Large intestine (tissue), 3 donors: Measurements from ENCODE around the gene MOV10L1. TPM values are rescaled to one million over a fixed set of nuclear protein-coding genes. Genes with fewer than 3 reads are reported as not detected.
A peak's percentile ranks its signal among the peaks of the same experiment; 100 is the strongest.
"Not testable (repeated sequence)": the region's sequence is repeated elsewhere in the genome, so short reads cannot be mapped to it uniquely, and the experiment has no call there.

ENCODE experiments used
- DNase-seq, 2 donors: peaks; one replicate each; pipeline versions ENCODE4 v3.0.0 to v3.0.0-alpha.2; 2013
- H3K27ac ChIP-seq: one replicate; pipeline ENCODE4 v1.5.1; 2013; ENCODE audit warnings: low read length
- H3K27me3 ChIP-seq: 2 replicates; pipeline ENCODE4 v1.6.1; 2013; ENCODE audit warnings: low read length; ENCODE audit not compliant: control insufficient read depth, insufficient read depth
- H3K36me3 ChIP-seq: 2 replicates; pipeline ENCODE4 v1.6.1; 2013; ENCODE audit warnings: low read length; ENCODE audit not compliant: control insufficient read depth, insufficient read depth
- H3K4me1 ChIP-seq: one replicate; pipeline ENCODE4 v1.6.1; 2013; ENCODE audit warnings: low read length; ENCODE audit not compliant: control insufficient read depth, insufficient read depth
- H3K4me3 ChIP-seq: one replicate; pipeline ENCODE4 v1.5.1; 2013; ENCODE audit warnings: low read length
- H3K9me3 ChIP-seq: one replicate; pipeline ENCODE4 v1.6.1; 2013; ENCODE audit warnings: mild to moderate bottlenecking, low read depth, low read length, moderate library complexity; ENCODE audit not compliant: control insufficient read depth
- WGBS: methylation state at CpG from one replicate; pipeline ENCODE4 v1.1.5; 2013; ENCODE audit warnings: low lambda C conversion rate; ENCODE audit not compliant: insufficient coverage; 5-methylcytosine and 5-hydroxymethylcytosine counted together
- polyA plus RNA-seq: library from polyadenylated mRNA; unstranded; fragments of 120-200 nt; gene quantifications from one replicate; pipeline ENCODE4 v1.2.1, GENCODE V29; 2013

MOV10L1 gene
- polyA plus RNA-seq, 1 donor, result 2.3 TPM

- Histone ChIP-seq H3K27me3 (peaks cover 3% of the 10 kb centered on the region), H3K4me1 (peaks cover 8% of the 10 kb centered on the region), H3K4me3 (no peak overlapping the region), H3K27ac (no peak overlapping the region), H3K9me3 (no peaks in the 10 kb centered on the region), H3K36me3 (no peaks in the 10 kb centered on the region)
- DNase-seq, result no peak
- WGBS, result no CpG with 5 or more reads among the region's 27 CpGs
Measured at GRCh38 chr22:50081426-50082196, 8.2 kb upstream of the MOV10L1 start.

DNA sequence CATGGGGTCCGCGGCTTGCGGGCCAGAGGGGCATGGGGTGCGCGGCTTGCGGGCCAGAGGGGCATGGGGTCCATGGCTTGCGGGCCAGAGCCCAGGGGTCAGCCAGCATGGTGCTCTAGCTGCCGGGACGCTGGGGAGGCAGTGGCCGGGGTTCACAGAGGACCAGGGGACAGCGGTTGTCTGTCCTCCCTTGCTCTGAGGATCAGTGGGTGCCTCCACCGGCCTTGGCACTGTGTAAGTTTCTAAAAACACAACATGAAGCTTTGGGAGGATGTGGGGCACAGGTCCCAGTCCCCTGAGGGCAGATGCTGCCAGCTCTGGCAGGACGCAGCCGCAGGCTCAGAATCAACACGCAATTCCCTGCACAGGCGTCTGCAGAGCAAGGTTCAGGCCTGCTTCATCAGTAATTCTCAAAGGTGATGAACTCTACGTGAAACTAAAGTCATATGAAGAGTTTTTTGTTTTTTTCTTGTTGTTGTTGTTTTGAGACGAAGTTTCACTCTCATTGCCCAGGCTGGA, 7.5 kb upstream of the MOV10L1 start:
- Histone ChIP-seq H3K4me1 (peaks cover 8% of the 10 kb centered on the region), H3K4me3 (no peak overlapping the region), H3K27me3 (peaks cover 3% of the 10 kb centered on the region), H3K27ac (no peak overlapping the region), H3K9me3 (no peaks in the 10 kb centered on the region), H3K36me3 (no peaks in the 10 kb centered on the region)
- no CpG with 5 or more reads among the region's 18 CpGs for WGBS
- DNase-seq, result no peak

GRCh38 chr22:50082961-50083461, 6.8 kb upstream of the MOV10L1 start:
- Histone ChIP-seq H3K4me1 (peaks cover 8% of the 10 kb centered on the region), H3K27ac (no peak overlapping the region), H3K27me3 (peaks cover 3% of the 10 kb centered on the region), H3K4me3 (no peak overlapping the region), H3K36me3 (no peaks in the 10 kb centered on the region), H3K9me3 (no peaks in the 10 kb centered on the region)
- WGBS, result no CpG with 5 or more reads among the region's 21 CpGs
- DNase-seq, result peak; percentile 78 to 80

DNA sequence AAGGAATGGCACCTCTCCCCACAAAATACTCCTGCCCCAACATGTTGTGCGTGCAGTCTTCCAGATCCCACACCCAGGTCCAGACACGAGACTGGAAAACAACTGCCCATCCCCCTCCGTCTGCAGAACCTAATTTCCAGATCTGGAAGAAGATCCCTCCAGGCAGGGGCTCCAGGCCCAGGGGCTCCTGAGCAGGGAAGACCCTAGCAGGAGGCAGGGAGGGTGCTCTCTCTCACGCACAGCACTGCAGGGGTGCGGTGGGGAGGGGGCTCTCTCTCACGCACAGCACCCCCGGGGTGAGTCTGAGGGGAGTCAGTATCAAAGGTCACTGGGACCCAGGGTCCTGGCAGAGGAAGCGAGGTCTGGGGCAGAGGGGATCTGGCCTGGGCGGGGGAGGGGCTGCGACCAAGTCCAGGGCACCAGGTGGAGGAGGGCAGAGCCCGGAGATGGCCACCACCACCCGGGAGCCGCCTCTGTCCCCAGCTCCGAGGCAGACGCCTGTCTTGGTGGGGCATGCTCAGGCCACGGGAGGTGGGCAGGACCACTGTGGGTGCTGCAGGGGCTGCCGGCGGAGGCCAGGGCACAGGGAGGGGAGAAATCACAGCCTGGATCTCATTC, 6.2 kb upstream of the MOV10L1 start:
- DNase-seq, result no peak
- H3K27ac ChIP-seq, result no peak overlapping the region
- H3K9me3 ChIP-seq, result no peaks in the 10 kb centered on the region
- no CpG with 5 or more reads among the region's 18 CpGs for WGBS
- no peaks in the 10 kb centered on the region for H3K36me3 ChIP-seq
- peaks cover 3% of the 10 kb centered on the region for H3K27me3 ChIP-seq
- H3K4me3 ChIP-seq, result no peak overlapping the region
- peaks cover 8% of the 10 kb centered on the region for H3K4me1 ChIP-seq

DNA sequence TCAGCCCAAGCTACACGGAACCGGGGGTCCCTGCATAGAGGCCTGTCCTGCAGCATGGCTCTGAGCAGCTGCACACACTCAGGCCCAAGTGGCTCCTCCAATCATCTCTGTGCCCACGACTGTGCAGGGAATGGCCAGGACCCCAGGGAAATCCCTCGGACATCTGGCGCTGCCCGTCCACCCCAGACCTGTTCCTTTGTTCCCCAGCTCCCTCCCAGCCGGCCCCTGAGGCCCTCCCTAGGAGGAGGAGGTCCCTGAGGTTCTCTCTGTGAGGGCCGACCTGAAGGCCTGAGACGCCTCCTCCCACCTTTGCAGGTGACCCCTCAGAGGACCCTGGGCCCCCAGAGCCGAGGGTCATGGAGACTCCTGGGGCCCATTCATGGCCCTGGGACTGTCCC, 5.7 kb upstream of the MOV10L1 start:
- Histone ChIP-seq H3K4me3 (no peak overlapping the region), H3K9me3 (no peaks in the 10 kb centered on the region), H3K4me1 (peaks cover 8% of the 10 kb centered on the region), H3K27ac (no peak overlapping the region), H3K36me3 (no peaks in the 10 kb centered on the region), H3K27me3 (peaks cover 3% of the 10 kb centered on the region)
- no CpG with 5 or more reads among the region's 10 CpGs for WGBS
- no peak for DNase-seq

DNA sequence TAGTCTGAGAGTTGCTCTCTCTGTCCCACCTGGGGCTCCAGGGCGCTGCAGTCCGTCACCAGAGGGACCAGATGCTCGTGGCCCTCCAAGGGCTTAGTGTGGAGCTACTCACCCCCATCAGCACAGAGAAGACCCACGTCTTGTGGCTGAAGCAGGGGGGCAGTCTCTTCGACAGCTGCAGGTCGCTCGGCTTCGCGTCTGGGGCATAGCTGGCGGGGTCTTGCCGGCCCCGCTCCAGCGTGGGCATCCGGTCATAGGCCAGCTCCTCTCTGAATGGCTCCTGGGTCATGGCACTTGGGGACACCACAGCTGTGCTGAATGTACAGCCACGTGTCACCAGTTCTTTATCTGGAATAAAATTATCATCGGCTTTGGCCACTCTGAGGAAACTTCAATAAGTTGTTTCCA, 5.2 kb upstream of the MOV10L1 start:
- 100% methylated on average over 1 of the region's 16 CpGs for WGBS
- DNase-seq, result no peak
- Histone ChIP-seq H3K4me1 (peaks cover 8% of the 10 kb centered on the region), H3K9me3 (no peaks in the 10 kb centered on the region), H3K4me3 (no peak overlapping the region), H3K27ac (no peak overlapping the region), H3K27me3 (peaks cover 7% of the 10 kb centered on the region), H3K36me3 (no peaks in the 10 kb centered on the region)

DNA sequence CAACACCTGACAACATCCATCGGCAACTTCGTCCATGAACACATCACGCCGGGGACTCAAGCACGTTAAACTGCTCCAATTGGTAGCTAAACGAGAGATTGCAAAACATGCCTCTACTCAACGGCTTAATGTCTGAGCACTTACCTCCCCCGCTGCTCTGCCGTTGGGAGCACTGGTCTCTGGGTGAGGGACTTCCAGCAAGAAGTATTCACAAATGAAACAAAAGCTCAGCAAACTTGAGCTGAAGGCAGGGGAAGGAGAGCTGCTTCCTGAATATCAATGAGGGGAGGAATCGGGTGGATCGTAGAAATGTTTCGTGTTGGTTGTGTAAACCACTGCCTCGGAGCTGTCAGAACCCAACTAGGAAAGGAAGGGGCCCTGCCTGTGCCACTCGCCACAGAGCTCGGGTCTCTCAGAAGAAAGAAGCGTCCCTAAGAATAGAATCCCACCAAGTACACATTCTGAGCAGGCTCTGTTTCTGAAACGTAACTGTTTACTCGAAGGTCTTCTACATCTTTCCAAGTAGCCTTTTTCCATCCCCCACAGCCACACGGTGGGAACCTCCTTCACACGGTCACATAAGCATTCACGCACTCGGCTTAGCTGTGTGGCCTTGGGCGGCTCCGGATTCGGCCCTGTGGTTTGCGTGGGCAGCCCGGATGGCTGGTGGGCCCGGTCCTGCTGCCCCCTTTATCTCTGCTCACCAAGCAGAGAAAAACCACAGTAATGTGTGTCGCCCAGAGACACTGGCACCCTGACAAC, 4.4 kb upstream of the MOV10L1 start, which contains the start of gene MLC1:
MLC1 (minus strand) TSS at position 216 of the 762 bp plus-strand sequence. CDS start 524 bp downstream, outside the sequence.
- no peak for DNase-seq
- Histone ChIP-seq H3K4me1 (peaks cover 8% of the 10 kb centered on the region), H3K27me3 (peaks cover 11% of the 10 kb centered on the region), H3K9me3 (peaks cover 6% of the 10 kb centered on the region), H3K36me3 (no peaks in the 10 kb centered on the region), H3K4me3 (no peak within 1 kb of the TSS), H3K27ac (no peak within 1 kb of the TSS)
- WGBS, result no CpG with 5 or more reads among the region's 29 CpGs

- no peak overlapping the region for H3K4me3 ChIP-seq
- H3K36me3 ChIP-seq, result no peaks in the 10 kb centered on the region
- peaks cover 8% of the 10 kb centered on the region for H3K4me1 ChIP-seq
- 90% methylated on average over 3 of the region's 5 CpGs for WGBS
- H3K27me3 ChIP-seq, result peaks cover 17% of the 10 kb centered on the region
- peaks cover 14% of the 10 kb centered on the region for H3K9me3 ChIP-seq
- no peak overlapping the region for H3K27ac ChIP-seq
- DNase-seq, result no peak
Measured at GRCh38 chr22:50086526-50086925, 3.3 kb upstream of the MOV10L1 start.

GRCh38 chr22:50086975-50087374, 2.8 kb upstream of the MOV10L1 start:
- H3K36me3 ChIP-seq, result not testable (repeated sequence)
- no CpG with 5 or more reads among the region's 4 CpGs for WGBS

DNA sequence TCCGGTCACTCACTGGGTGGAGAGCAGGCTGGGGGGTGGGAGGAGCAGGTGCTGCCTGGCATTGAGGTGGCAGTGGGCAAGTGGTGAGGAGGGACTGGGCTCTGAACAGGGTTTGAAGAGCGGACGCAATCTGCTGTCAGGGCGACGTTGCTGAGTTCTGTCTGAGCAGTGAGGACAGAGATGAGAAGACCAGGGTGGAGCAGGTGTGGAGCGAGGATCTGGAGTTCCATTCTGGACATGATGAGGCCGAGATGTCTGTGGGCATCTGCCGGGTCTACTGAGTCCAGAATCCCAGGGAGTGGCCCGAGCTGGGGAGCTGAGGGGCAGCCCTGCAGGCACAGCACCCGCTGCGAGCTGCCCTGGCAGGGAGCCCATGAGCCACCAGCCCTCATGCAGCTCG, 2.2 kb upstream of the MOV10L1 start:
- no CpG with 5 or more reads among the region's 12 CpGs for WGBS
- H3K27me3 ChIP-seq, result peaks cover 20% of the 10 kb centered on the region
- H3K4me3 ChIP-seq, result no peak overlapping the region
- H3K27ac ChIP-seq, result no peak overlapping the region
- no peaks in the 10 kb centered on the region for H3K36me3 ChIP-seq
- peaks cover 14% of the 10 kb centered on the region for H3K9me3 ChIP-seq
- peaks cover 8% of the 10 kb centered on the region for H3K4me1 ChIP-seq
- no peak for DNase-seq

More at GRCh38 chr22:50086975-50087374, 2.8 kb upstream of the MOV10L1 start:
- not testable (repeated sequence) for DNase-seq, H3K27ac ChIP-seq, H3K4me1 ChIP-seq, H3K4me3 ChIP-seq
- peaks cover 14% of the 10 kb centered on the region for H3K9me3 ChIP-seq
- H3K27me3 ChIP-seq, result peaks cover 20% of the 10 kb centered on the region
